22Rv1 (cell line): ENCODE results near the gene CYTL1.

ENCODE experiments used
- CTCF ChIP-seq: fragments of 450-650 bp; IDR thresholded peaks from 2 replicates; pipeline ENCODE4 v1.5.1; 2017; ENCODE audit warnings: mild to moderate bottlenecking
- ZFX ChIP-seq: fragments of 450-650 bp; IDR thresholded peaks from 2 replicates; pipeline ENCODE4 v1.6.1; 2017; ENCODE audit warnings: antibody characterized with exemption, borderline replicate concordance

- TF ChIP-seq CTCF (no peak), ZFX (no peak)
Observed at GRCh38 chr4:5036239-5036638, 17.0 kb upstream of the CYTL1 start.
